Endothelial cell of umbilical vein (primary cell): ENCODE data around the gene PRKG1. TPM values are rescaled to one million over a fixed set of nuclear protein-coding genes. Genes with fewer than 3 reads are reported as not detected.

Experiments
- BruUV-seq: library from RNA; stranded (reverse); fragments of 400-500 nt; replicated peaks from 2 replicates; lab custom pipeline; 2021; lab: Mats Ljungman, UMichigan
- CTCF ChIA-PET: fragments of 300-600, 350-600 bp; sonication (Branson Sonifier 250); formaldehyde crosslinking; loops from one replicate; lab custom pipeline; 2021; ENCODE audit warnings: antibody characterized with exemption, inconsistent platforms; lab: Charles Lee
- POLR2A ChIA-PET: fragments of 300-600, 350-600 bp; sonication (Branson Sonifier 250); formaldehyde crosslinking; loops from one replicate; lab custom pipeline; 2021; ENCODE audit warnings: antibody characterized with exemption, inconsistent platforms; lab: Charles Lee
- DNase-seq: peaks from one replicate; pipeline ENCODE4 v3.0.0-alpha.2; 2011; ENCODE audit warnings: low read depth, low spot score
- FAIRE-seq: peaks from 2 replicates; lab custom pipeline; 2011; peaks lifted over from hg19 to GRCh38; lab: Jason Lieb, UNC
- H2AFZ ChIP-seq: 2 replicates; pipeline ENCODE4 v1.6.0; 2012; ENCODE audit warnings: low read depth, low read length, control low read depth, inconsistent platforms
- H3K27ac ChIP-seq: 2 replicates; pipeline ENCODE4 v1.5.1; 2011; ENCODE audit warnings: low read depth, mild to moderate bottlenecking, control low read depth, low read length, moderate library complexity; ENCODE audit not compliant: insufficient read depth
- H3K27me3 ChIP-seq, 2 experiments: 2 replicates each; pipeline versions ENCODE4 v1.6.0 to v1.6.1; 2011; ENCODE audit warnings: low read length in 2 of 2, mixed read lengths in 1 of 2; ENCODE audit not compliant: control insufficient read depth in 2 of 2, insufficient read depth in 2 of 2
- H3K36me3 ChIP-seq, 2 experiments: 2 replicates in 1 of 2; 3 replicates in 1 of 2; pipeline ENCODE4 v1.5.1; 2011; ENCODE audit warnings: low read length in 2 of 2, mild to moderate bottlenecking in 1 of 2, moderate library complexity in 1 of 2; ENCODE audit not compliant: control insufficient read depth in 2 of 2, insufficient read depth in 2 of 2; ENCODE audit errors: extremely low read depth in 1 of 2
- H3K4me1 ChIP-seq: 3 replicates; pipeline ENCODE4 v1.5.1; 2011; ENCODE audit warnings: mild to moderate bottlenecking, low read length; ENCODE audit not compliant: control insufficient read depth, insufficient read depth; ENCODE audit errors: extremely low read depth
- H3K4me2 ChIP-seq: 2 replicates; pipeline ENCODE4 v1.6.1; 2011; ENCODE audit warnings: low read length, control low read depth, mixed read lengths; ENCODE audit not compliant: insufficient read depth
- H3K4me3 ChIP-seq, 3 experiments: fragments of 200-600 bp in 1 of 3; sonication (generic), shearing (Covaris generic) in 1 of 3; replicated peaks in 1 of 3; 2 replicates each; pipeline ENCODE4 v1.5.1; 2011 to 2016; ENCODE audit warnings: control low read depth in 3 of 3, low read length in 3 of 3, mild to moderate bottlenecking in 2 of 3, inconsistent platforms in 1 of 3, low read depth in 1 of 3, moderate library complexity in 1 of 3; ENCODE audit not compliant: insufficient read depth in 1 of 3
- H3K79me2 ChIP-seq: 2 replicates; pipeline ENCODE4 v1.6.0; 2012; ENCODE audit warnings: low read length, inconsistent platforms; ENCODE audit not compliant: control insufficient read depth, insufficient read depth
- H3K9ac ChIP-seq: replicated peaks from 2 replicates; pipeline ENCODE3; 2011; ENCODE audit warnings: low read length, control low read depth; ENCODE audit not compliant: insufficient read depth; ENCODE audit errors: extremely low read depth
- H3K9me1 ChIP-seq: replicated peaks from 3 replicates; pipeline ENCODE4 v1.6.0; 2011; ENCODE audit warnings: mild to moderate bottlenecking, low read length; ENCODE audit not compliant: control insufficient read depth, insufficient read depth; ENCODE audit errors: extremely low read depth
- H3K9me3 ChIP-seq: replicated peaks from 2 replicates; pipeline ENCODE4 v1.5.1; 2012; ENCODE audit warnings: low read length, inconsistent platforms; ENCODE audit not compliant: control insufficient read depth, insufficient read depth
- H4K20me1 ChIP-seq: replicated peaks from 2 replicates; pipeline ENCODE3; 2011; ENCODE audit warnings: mild to moderate bottlenecking, low read length; ENCODE audit not compliant: control insufficient read depth, insufficient read depth; ENCODE audit errors: extremely low read depth
- CTCF ChIP-seq, 2 donors: IDR thresholded peaks; 1 replicate in 1 of 2; 2 replicates in 1 of 2; pipeline ENCODE4 v1.5.1; 2011; ENCODE audit warnings: low read length in 2 of 2, mild to moderate bottlenecking in 2 of 2, moderate library complexity in 2 of 2, control low read depth in 1 of 2, inconsistent platforms in 1 of 2, low read depth in 1 of 2; ENCODE audit not compliant: insufficient read depth in 1 of 2; ENCODE audit errors: extremely low read depth in 1 of 2
- EZH2 ChIP-seq: IDR thresholded peaks from 2 replicates; pipeline ENCODE4 v1.6.1; 2012; ENCODE audit warnings: borderline replicate concordance, low read depth, mild to moderate bottlenecking, moderate library complexity, low read length, inconsistent platforms; ENCODE audit not compliant: severe bottlenecking
- FOS ChIP-seq: IDR thresholded peaks from 2 replicates; pipeline ENCODE4 v1.6.1; 2011; ENCODE audit warnings: mild to moderate bottlenecking, low read length, moderate library complexity, borderline replicate concordance; ENCODE audit not compliant: insufficient read depth
- GATA2 ChIP-seq: IDR thresholded peaks from 2 replicates; pipeline ENCODE4 v1.7.0; 2011; ENCODE audit warnings: low read depth, mild to moderate bottlenecking, moderate library complexity, mixed read lengths, low read length; ENCODE audit not compliant: insufficient read length, insufficient read depth
- JUN ChIP-seq: IDR thresholded peaks from 2 replicates; pipeline ENCODE4 v1.6.1; 2011; ENCODE audit warnings: borderline replicate concordance, low read depth; ENCODE audit not compliant: insufficient read length, insufficient read depth
- MYC ChIP-seq: IDR thresholded peaks from one replicate; pipeline ENCODE4 v1.6.1; 2011; ENCODE audit warnings: mild to moderate bottlenecking, low read depth, low read length
- POLR2AphosphoS5 ChIP-seq: IDR thresholded peaks from 2 replicates; pipeline ENCODE4 v1.6.1; 2012; ENCODE audit warnings: low read depth, mild to moderate bottlenecking, control low read depth, low read length, moderate library complexity; ENCODE audit not compliant: insufficient read depth
- dilution Hi-C: fragments of 300-500 bp; cut with MboI; formaldehyde crosslinking; loops from one replicate; pipeline ENCODE4 v1.15.0; 2019; ENCODE audit warnings: low sequenced_read_pairs; ENCODE audit not compliant: extremely low pct_ligation_motif_present
- intact Hi-C: fragments of 100-400 bp; cut with micrococcal nuclease; formaldehyde crosslinking; loops from one replicate; pipeline ENCODE4 v1.10.0; 2022
- polyA plus RNA-seq, 4 experiments: library from polyadenylated mRNA; depleted of rRNA in 3 of 4; stranded (reverse) in 3 of 4; unstranded in 1 of 4; fragments of >200 nt; gene quantifications; 2 replicates each; pipeline versions ENCODE4 v1.2.1 to v1.2.3, GENCODE V29; 2011 to 2012; ENCODE audit warnings: missing spikeins in 1 of 4
- total RNA-seq: library from RNA; stranded (reverse); gene quantifications from 2 replicates; pipeline ENCODE4 v1.2.3, GENCODE V29; 2021
- TF ChIP-seq, protein P1 (sequence below): IDR thresholded peaks from 2 replicates; pipeline ENCODE4 v1.6.1; 2011; ENCODE audit not compliant: insufficient read depth, insufficient read length

PRKG1 gene
- total and polyA plus RNA-seq, 2 donors (not counting 3 experiments of a cell fraction or from before 2014, with no cell fraction given): 0.01 to 0.18 TPM

DNA sequence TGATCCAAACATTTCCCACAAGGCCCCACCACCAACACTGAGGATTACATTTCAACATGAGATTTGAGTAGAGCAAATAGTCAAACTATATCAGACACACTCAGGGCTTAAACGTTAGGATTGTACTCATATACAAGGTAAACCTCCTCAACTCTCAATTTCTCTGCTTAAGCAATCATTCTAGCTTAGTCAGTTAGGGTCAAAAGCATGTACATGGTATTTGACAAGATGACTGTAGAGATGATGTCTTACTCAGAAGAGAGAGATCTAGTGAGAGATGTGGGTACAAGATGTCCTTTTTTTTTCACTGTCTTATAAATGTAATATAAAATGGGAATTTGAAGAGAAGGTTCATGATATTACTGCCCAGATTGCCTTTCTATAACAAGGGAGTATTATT is 270.1 kb downstream of the PRKG1 start:
- DNase-seq: no peak
- H3K4me1 ChIP-seq: peaks cover 8% of the 10 kb centered on the region
- no peak overlapping the region for H3K27ac ChIP-seq
- H3K9ac ChIP-seq: no peak overlapping the region
- H2AFZ ChIP-seq: no peak overlapping the region
- H3K9me1 ChIP-seq: no peaks in the 10 kb centered on the region
- no peaks in the 10 kb centered on the region for H3K79me2 ChIP-seq
- ChIA-PET CTCF (no interaction called here), POLR2A (no interaction called here)
- H3K27me3 ChIP-seq: no peaks in the 10 kb centered on the region
- no peak overlapping the region for H3K4me2 ChIP-seq
- intact Hi-C loops: no loop called here
- no peak for FAIRE-seq
- H3K36me3 ChIP-seq: no peaks in the 10 kb centered on the region
- no peaks in the 10 kb centered on the region for H4K20me1 ChIP-seq
- TF ChIP-seq MYC (no peak), EZH2 (no peak), JUN (no peak), CTCF (IDR thresholded peaks at IDR 0.05; ENCODE audit: extremely low read depth in 1 of 2, insufficient read depth in 1 of 2, low read depth in 1 of 2, low read length in 2 of 2) (no peak), POLR2AphosphoS5 (no peak), FOS (no peak), GATA2 (no peak)
- TF ChIP-seq, protein P1, sequence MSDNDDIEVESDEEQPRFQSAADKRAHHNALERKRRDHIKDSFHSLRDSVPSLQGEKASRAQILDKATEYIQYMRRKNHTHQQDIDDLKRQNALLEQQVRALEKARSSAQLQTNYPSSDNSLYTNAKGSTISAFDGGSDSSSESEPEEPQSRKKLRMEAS: no peak
- no peak overlapping the region for H3K4me3 ChIP-seq
- BruUV-seq: no TSS peak
- dilution Hi-C loops: no loop called here
- H3K9me3 ChIP-seq: no peaks in the 10 kb centered on the region
